ENCODE measurements around the gene LYPLA2. TPM values are rescaled to one million over a fixed set of nuclear protein-coding genes. Genes with fewer than 3 reads are reported as not detected.

LYPLA2 gene
- total and polyA plus RNA-seq, 2 of the 4 experiments (the other 2 are of a cell fraction): 44.3 to 78.6 TPM

GRCh38 chr1:23790696-23791515 is at the start of gene LYPLA2 (continued):
- no peak for TF ChIP-seq NFE2L2 (IDR thresholded peaks at IDR 0.05; ENCODE audit: low read depth, low read length)
- TF ChIP-seq CHD1 (IDR thresholded peaks at IDR 0.05; ENCODE audit: low read depth, low read length): no peak
- no peak for TF ChIP-seq SMC3 (IDR thresholded peaks at IDR 0.05; ENCODE audit: low read depth, low read length)
- TF ChIP-seq FOS (IDR thresholded peaks at IDR 0.05; ENCODE audit: low read depth, low read length): no peak
- no peak for TF ChIP-seq MAFK (IDR thresholded peaks at IDR 0.05; ENCODE audit: low read depth, low read length)

- intact Hi-C loops (cut with micrococcal nuclease): loop anchor here (5.0 kb wide), 1 partner anchor 49 kb away; the partner anchor contains the start of gene RPL11
Observed at GRCh38 chr1:23741609-23742008, 49.3 kb upstream of the LYPLA2 start.

More at GRCh38 chr1:23741609-23742008, 49.3 kb upstream of the LYPLA2 start:
- H3K9ac ChIP-seq (ENCODE audit: low read depth, low read length): no peak overlapping the region
- H4K5ac ChIP-seq (ENCODE audit: low read depth, low read length): no peak overlapping the region
- no peaks in the 10 kb centered on the region for H3K9me3 ChIP-seq (ENCODE audit: control insufficient read depth, insufficient read depth, low read length)
- H3K4me3 ChIP-seq (ENCODE audit: insufficient read depth, low read depth, low read length): no peak overlapping the region
- peaks cover 10 to 58% of the 10 kb centered on the region in 2 experiments; a peak in 3 of 4 replicates for H3K79me1 ChIP-seq (ENCODE audit: low read depth in 1 of 2, low read length in 2 of 2)
- no peak overlapping the region for H2AK5ac ChIP-seq (ENCODE audit: low read depth, low read length)
- H2BK5ac ChIP-seq (ENCODE audit: low read depth, low read length, poor library complexity, severe bottlenecking): no peak overlapping the region
- H3K27me3 ChIP-seq (ENCODE audit: control insufficient read depth, insufficient read depth, low read length): no peaks in the 10 kb centered on the region
- H2BK15ac ChIP-seq (ENCODE audit: low read depth, low read length): no peak overlapping the region
- H2BK120ac ChIP-seq (ENCODE audit: low read depth, low read length): no peak overlapping the region
- no peak overlapping the region for H3K14ac ChIP-seq (replicated peaks; ENCODE audit: low read depth, low read length)
- H2AFZ ChIP-seq (replicated peaks; ENCODE audit: low read length, poor library complexity): no peak overlapping the region
- ChIA-PET CTCF (interaction anchor here (0.6 kb wide), 1 partner anchor 1841 kb away, joined by 3 read pairs; no protein-coding TSS in a partner anchor), POLR2A (ENCODE audit: unreplicated experiment) (no interaction called here)
- H3K4me2 ChIP-seq (ENCODE audit: low read depth, low read length): no peak overlapping the region
- no TSS peak for BruUV-seq (replicated peaks)
- DNase-seq (no peak), ATAC-seq (ENCODE audit: low read depth) (no peak)
- H3K4ac ChIP-seq (ENCODE audit: low read depth, low read length): no peak overlapping the region
- dilution Hi-C loops (cut with HindIII; ENCODE audit: low sequenced_read_pairs, unreplicated experiment) (no loop called here), in situ Hi-C loops (cut with MboI; ENCODE audit: low sequenced_read_pairs) (no loop called here)
- no peak for TF ChIP-seq MAZ (IDR thresholded peaks at IDR 0.05; ENCODE audit: borderline replicate concordance, low read depth, low read length)
- no peak for TF ChIP-seq CTCF (conservative IDR thresholded peaks at IDR 0.05; ENCODE audit: low read depth, low read length)
- TF ChIP-seq MXI1 (IDR thresholded peaks at IDR 0.05; ENCODE audit: borderline replicate concordance, low read depth, low read length): no peak
- no peak for TF ChIP-seq RFX5 (IDR thresholded peaks at IDR 0.05; ENCODE audit: low read depth, low read length)
- TF ChIP-seq NFE2L2 (IDR thresholded peaks at IDR 0.05; ENCODE audit: low read depth, low read length): no peak
- TF ChIP-seq CEBPB (IDR thresholded peaks at IDR 0.05; ENCODE audit: low read depth, low read length): no peak
- TF ChIP-seq USF2 (IDR thresholded peaks at IDR 0.05; ENCODE audit: low read depth, low read length): no peak
- TF ChIP-seq MAFK (IDR thresholded peaks at IDR 0.05; ENCODE audit: low read depth, low read length): no peak
- no peak for TF ChIP-seq CHD1 (IDR thresholded peaks at IDR 0.05; ENCODE audit: low read depth, low read length)
- no peak for TF ChIP-seq RAD21 (IDR thresholded peaks at IDR 0.05; ENCODE audit: low read length)
- TF ChIP-seq POLR2A (IDR thresholded peaks at IDR 0.05; ENCODE audit: low read depth, low read length): no peak
- TF ChIP-seq RCOR1 (IDR thresholded peaks at IDR 0.05; ENCODE audit: insufficient replicate concordance, low read length): no peak
- H3K18ac ChIP-seq (ENCODE audit: low read depth, low read length): no peak overlapping the region
- H2AK9ac ChIP-seq (replicated peaks; ENCODE audit: low read depth, low read length, poor library complexity): no peak overlapping the region
- H3K56ac ChIP-seq (ENCODE audit: extremely low read depth, insufficient read depth, low read length): no peak overlapping the region
- 100% methylated on average over 1 of the region's 5 CpGs; no CpG with 5 or more reads in 1 of the 2 experiments for WGBS, 2 experiments (ENCODE audit: extremely low coverage in 2 of 2, insufficient read length in 1 of 2)
- H2BK20ac ChIP-seq (ENCODE audit: low read depth, low read length): no peak overlapping the region
- H3K23ac ChIP-seq (ENCODE audit: low read depth, low read length): no peak overlapping the region
- H3K27ac ChIP-seq (ENCODE audit: insufficient read depth, low read length): no peak overlapping the region
- no peak overlapping the region for H4K8ac ChIP-seq (ENCODE audit: low read depth in 2 of 2, low read length in 2 of 2)
- peaks cover 4% of the 10 kb centered on the region; the same call in 1 of the 2 replicates for H3K9me1 ChIP-seq (ENCODE audit: insufficient read depth, low read length)
- H4K20me1 ChIP-seq (ENCODE audit: insufficient read depth, low read length): peaks cover 25% of the 10 kb centered on the region
- H4K91ac ChIP-seq (ENCODE audit: insufficient read depth, low read depth, low read length): no peak overlapping the region
- H3K4me1 ChIP-seq (ENCODE audit: control insufficient read depth, insufficient read depth, low read length): peaks cover 2% of the 10 kb centered on the region
- H3K36me3 ChIP-seq (ENCODE audit: control insufficient read depth, insufficient read depth, low read length): peaks cover 2% of the 10 kb centered on the region; the same call in 1 of the 2 replicates

Data from IMR-90 (cell line).